Common myeloid progenitor, CD34-positive (primary cell): ENCODE results near the gene TTC17.
"Not testable (repeated sequence)": the region's sequence is repeated elsewhere in the genome, so short reads cannot be mapped to it uniquely, and the experiment has no call there.

Experiments
- CTCF ChIA-PET: fragments of 350-600 bp; sonication (Branson Sonifier 250); formaldehyde crosslinking; loops from one replicate; lab custom pipeline; 2021; ENCODE audit warnings: antibody characterized with exemption; lab: Charles Lee
- POLR2A ChIA-PET: fragments of 350-600 bp; sonication (Branson Sonifier 250); formaldehyde crosslinking; loops from one replicate; lab custom pipeline; 2021; ENCODE audit warnings: antibody characterized with exemption; lab: Charles Lee
- DNase-seq, 3 donors: peaks; one replicate each; pipeline versions ENCODE4 v3.0.0 to v3.0.0-alpha.2; 2013
- H3K27ac ChIP-seq, 2 experiments: 1 replicate in 1 of 2; 2 replicates in 1 of 2; pipeline ENCODE4 v1.7.0; 2013; ENCODE audit warnings: inconsistent platforms in 2 of 2, low read length in 2 of 2, mild to moderate bottlenecking in 2 of 2, low read depth in 1 of 2, moderate library complexity in 1 of 2; ENCODE audit not compliant: severe bottlenecking in 2 of 2, insufficient read depth in 1 of 2, poor library complexity in 1 of 2
- H3K27me3 ChIP-seq, 5 experiments: replicated peaks in 2 of 5; 1 replicate in 3 of 5; 2 replicates in 2 of 5; pipeline versions ENCODE4 v1.6.1 to v1.7.0; 2013; ENCODE audit warnings: low read length in 4 of 5, mild to moderate bottlenecking in 2 of 5, moderate library complexity in 2 of 5, inconsistent platforms in 1 of 5; ENCODE audit not compliant: insufficient read depth in 5 of 5, control insufficient read depth in 4 of 5
- H3K36me3 ChIP-seq, 4 experiments: 1 replicate in 2 of 4; 2 replicates in 2 of 4; pipeline versions ENCODE4 v1.6.1 to v1.7.0; 2013; ENCODE audit warnings: low read length in 3 of 4, control low read depth in 1 of 4, mild to moderate bottlenecking in 1 of 4; ENCODE audit not compliant: control insufficient read depth in 4 of 4, insufficient read depth in 4 of 4
- H3K4me1 ChIP-seq, 4 experiments: 1 replicate in 3 of 4; 2 replicates in 1 of 4; pipeline versions ENCODE4 v1.6.1 to v1.7.1; 2013; ENCODE audit warnings: low read length in 3 of 4, mild to moderate bottlenecking in 3 of 4, control low read depth in 1 of 4, inconsistent platforms in 1 of 4, moderate library complexity in 1 of 4; ENCODE audit not compliant: control insufficient read depth in 4 of 4, insufficient read depth in 4 of 4; ENCODE audit errors: control extremely low read depth in 1 of 4
- H3K4me3 ChIP-seq, 7 experiments: 1 replicate in 4 of 7; 2 replicates in 3 of 7; pipeline versions ENCODE4 v1.5.1 to v1.7.0; 2013; ENCODE audit warnings: mild to moderate bottlenecking in 7 of 7, low read length in 6 of 7, moderate library complexity in 6 of 7, inconsistent platforms in 2 of 7, low read depth in 2 of 7, control low read depth in 1 of 7; ENCODE audit not compliant: insufficient read depth in 4 of 7, control insufficient read depth in 1 of 7; ENCODE audit errors: extremely low read depth in 1 of 7
- H3K9me3 ChIP-seq, 5 experiments: 1 replicate in 4 of 5; 2 replicates in 1 of 5; pipeline versions ENCODE4 v1.6.1 to v1.7.1; 2013; ENCODE audit warnings: low read length in 4 of 5, mild to moderate bottlenecking in 2 of 5, inconsistent platforms in 1 of 5, low read depth in 1 of 5, moderate library complexity in 1 of 5; ENCODE audit not compliant: control insufficient read depth in 4 of 5, insufficient read depth in 2 of 5; ENCODE audit errors: control extremely low read depth in 1 of 5
- WGBS: methylation state at CpG from one replicate; pipeline ENCODE4 v1.1.5; 2013; ENCODE audit not compliant: insufficient coverage; 5-methylcytosine and 5-hydroxymethylcytosine counted together

TTC17 gene

GRCh38 chr11:43397251-43397650, 38.5 kb downstream of the TTC17 start:
- no peak overlapping the region for H3K27ac ChIP-seq
- no peaks in the 10 kb centered on the region for H3K9me3 ChIP-seq
- H3K36me3 ChIP-seq = peaks cover 28 to 80% (median 54%) of the 10 kb centered on the region in 4 experiments
- ChIA-PET CTCF (no interaction called here), POLR2A (no interaction called here)
- 100% methylated on average over 2 of the region's 3 CpGs for WGBS
- DNase-seq = no peak
- H3K4me1 ChIP-seq = no peaks in the 10 kb centered on the region
- no peaks in the 10 kb centered on the region for H3K27me3 ChIP-seq
- H3K4me3 ChIP-seq = no peak overlapping the region

GRCh38 chr11:43399983-43400630, 41.4 kb downstream of the TTC17 start:
- Histone ChIP-seq H3K36me3 (peaks cover 21 to 77% (median 58%) of the 10 kb centered on the region in 4 experiments), H3K27me3 (no peaks in the 10 kb centered on the region), H3K9me3 (no peaks in the 10 kb centered on the region), H3K4me3 (no peak overlapping the region), H3K27ac (no peak overlapping the region), H3K4me1 (no peaks in the 10 kb centered on the region)
- WGBS = no CpG with 5 or more reads among the region's 2 CpGs
- no peak for DNase-seq
- POLR2A ChIA-PET = no interaction called here
- CTCF ChIA-PET = interaction anchor here (1.0 kb wide), 1 partner anchor 71 kb away, joined by 3 read pairs; no protein-coding TSS in a partner anchor

GRCh38 chr11:43401252-43401651, 42.5 kb downstream of the TTC17 start:
- ChIA-PET CTCF (no interaction called here), POLR2A (interaction anchor here (0.7 kb wide), 1 partner anchor 1883 kb away, joined by 3 read pairs; no protein-coding TSS in a partner anchor)
- WGBS = 100% methylated on average over 4 of the region's 6 CpGs
- H3K27ac ChIP-seq = no peak overlapping the region
- peaks cover 29 to 84% (median 61%) of the 10 kb centered on the region in 4 experiments for H3K36me3 ChIP-seq
- no peak for DNase-seq
- H3K9me3 ChIP-seq = no peaks in the 10 kb centered on the region
- H3K4me3 ChIP-seq = no peak overlapping the region
- no peaks in the 10 kb centered on the region for H3K4me1 ChIP-seq
- H3K27me3 ChIP-seq = no peaks in the 10 kb centered on the region

- CTCF ChIA-PET, H3K9me3 ChIP-seq, DNase-seq, H3K27me3 ChIP-seq, H3K4me3 ChIP-seq, H3K27ac ChIP-seq, H3K4me1 ChIP-seq: not testable (repeated sequence)
- WGBS = 100% methylated on average over 2 of the region's 4 CpGs
- H3K36me3 ChIP-seq = peaks cover 26 to 84% (median 59%) of the 10 kb centered on the region in 4 experiments
- POLR2A ChIA-PET = interaction anchor here (0.7 kb wide), 1 partner anchor 1883 kb away, joined by 3 read pairs; no protein-coding TSS in a partner anchor
Measured at GRCh38 chr11:43401811-43402210, 43.1 kb downstream of the TTC17 start.

GRCh38 chr11:43403357-43404231, 44.9 kb downstream of the TTC17 start:
- peaks cover 29 to 80% (median 57%) of the 10 kb centered on the region in 4 experiments for H3K36me3 ChIP-seq
- no peaks in the 10 kb centered on the region for H3K27me3 ChIP-seq
- H3K9me3 ChIP-seq = no peaks in the 10 kb centered on the region
- no peak overlapping the region for H3K27ac ChIP-seq
- H3K4me1 ChIP-seq = no peaks in the 10 kb centered on the region
- CTCF ChIA-PET = interaction anchor here (0.7 kb wide), 1 partner anchor 16 kb away, joined by 6 read pairs; no protein-coding TSS in a partner anchor
- WGBS = no CpG with 5 or more reads among the region's 8 CpGs
- POLR2A ChIA-PET = no interaction called here
- no peak for DNase-seq
- no peak overlapping the region for H3K4me3 ChIP-seq

GRCh38 chr11:43404406-43404805, 45.7 kb downstream of the TTC17 start:
- no peaks in the 10 kb centered on the region for H3K4me1 ChIP-seq
- WGBS = 100% methylated on average over 1 of the region's 3 CpGs
- H3K27me3 ChIP-seq = no peaks in the 10 kb centered on the region
- peaks cover 32 to 75% (median 55%) of the 10 kb centered on the region in 4 experiments for H3K36me3 ChIP-seq
- POLR2A ChIA-PET = no interaction called here
- no peak overlapping the region for H3K4me3 ChIP-seq
- CTCF ChIA-PET = interaction anchor here (0.7 kb wide), 1 partner anchor 15 kb away, joined by 6 read pairs; no protein-coding TSS in a partner anchor
- H3K9me3 ChIP-seq = no peaks in the 10 kb centered on the region
- no peak overlapping the region for H3K27ac ChIP-seq
- no peak for DNase-seq
